SU-DHL-6 (cell line): ENCODE measurements around the gene KIF5C.

ENCODE experiments used
- H2AFZ ChIP-seq: fragments of 200-600 bp; sonication (generic); 2 replicates; pipeline ENCODE4 v1.6.1; 2014; ENCODE audit warnings: low read depth, mild to moderate bottlenecking, moderate library complexity, mixed read lengths, antibody characterized with exemption, low read length; ENCODE audit not compliant: severe bottlenecking
- H3F3A ChIP-seq: fragments of 200-600 bp; shearing (Covaris generic); 2 replicates; pipeline ENCODE4 v1.6.0; 2016; ENCODE audit warnings: antibody characterized with exemption, mild to moderate bottlenecking; ENCODE audit not compliant: insufficient read depth
- H3K27ac ChIP-seq: fragments of 200-600 bp; sonication (generic); 2 replicates; pipeline ENCODE4 v1.5.1; 2016; ENCODE audit warnings: low read depth, mild to moderate bottlenecking, low read length, moderate library complexity, mixed read lengths
- H3K27me3 ChIP-seq: fragments of 200-600 bp; sonication (generic), shearing (Covaris generic); 2 replicates; pipeline ENCODE4 v1.6.0; 2014; ENCODE audit warnings: mild to moderate bottlenecking, low read length
- H3K36me3 ChIP-seq: fragments of 200-600 bp; sonication (generic); 2 replicates; pipeline ENCODE4 v1.6.1; 2014; ENCODE audit warnings: mild to moderate bottlenecking, low read length, mixed read lengths
- H3K4me2 ChIP-seq: fragments of 300-600, 200-600 bp; shearing (Covaris generic), sonication (generic); 2 replicates; pipeline ENCODE4 v1.6.0; 2014; ENCODE audit warnings: low read length, low read depth, mild to moderate bottlenecking; ENCODE audit not compliant: poor library complexity, severe bottlenecking
- H3K4me3 ChIP-seq: fragments of 200-600 bp; sonication (generic); 2 replicates; pipeline ENCODE4 v1.5.1; 2014; ENCODE audit warnings: antibody characterized with exemption, low read length, mild to moderate bottlenecking, mixed read lengths; ENCODE audit not compliant: insufficient read depth, poor library complexity, severe bottlenecking
- H3K79me2 ChIP-seq: fragments of 200-600 bp; sonication (generic); 2 replicates; pipeline ENCODE4 v1.6.1; 2014; ENCODE audit warnings: mild to moderate bottlenecking, low read length, moderate library complexity; ENCODE audit not compliant: insufficient read depth
- H3K9ac ChIP-seq: fragments of 200-600 bp; sonication (generic); 2 replicates; pipeline ENCODE4 v1.7.0; 2014; ENCODE audit warnings: mild to moderate bottlenecking, low read length
- H3K9me2 ChIP-seq: fragments of 200-600 bp; sonication (generic); replicated peaks from 2 replicates; pipeline ENCODE4 v1.6.1; 2014; ENCODE audit warnings: low read length; ENCODE audit not compliant: insufficient read depth
- H3K9me3 ChIP-seq: fragments of 200-600 bp; sonication (generic); 2 replicates; pipeline ENCODE4 v1.6.1; 2014; ENCODE audit warnings: low read length, mixed read lengths; ENCODE audit not compliant: insufficient read depth
- H4K20me1 ChIP-seq: fragments of 200-600 bp; sonication (generic); 2 replicates; pipeline ENCODE4 v1.6.1; 2014; ENCODE audit warnings: low read depth, mild to moderate bottlenecking, antibody characterized with exemption, low read length, moderate library complexity, mixed read lengths
- EZH2phosphoT487 ChIP-seq: fragments of 200-600 bp; sonication (generic), shearing (Covaris generic); conservative IDR thresholded peaks from 2 replicates; pipeline ENCODE4 v1.6.1; 2018; ENCODE audit warnings: mild to moderate bottlenecking, antibody characterized with exemption, low read length, moderate library complexity, mixed read lengths
- TF ChIP-seq, protein P1 (sequence below): fragments of 200-600 bp; sonication (generic); IDR thresholded peaks from one replicate; pipeline ENCODE4 v1.5.1; 2017; ENCODE audit warnings: antibody characterized with exemption, mild to moderate bottlenecking, low read length, moderate library complexity; ENCODE audit not compliant: insufficient read depth, poor library complexity, severe bottlenecking

The KIF5C gene

DNA sequence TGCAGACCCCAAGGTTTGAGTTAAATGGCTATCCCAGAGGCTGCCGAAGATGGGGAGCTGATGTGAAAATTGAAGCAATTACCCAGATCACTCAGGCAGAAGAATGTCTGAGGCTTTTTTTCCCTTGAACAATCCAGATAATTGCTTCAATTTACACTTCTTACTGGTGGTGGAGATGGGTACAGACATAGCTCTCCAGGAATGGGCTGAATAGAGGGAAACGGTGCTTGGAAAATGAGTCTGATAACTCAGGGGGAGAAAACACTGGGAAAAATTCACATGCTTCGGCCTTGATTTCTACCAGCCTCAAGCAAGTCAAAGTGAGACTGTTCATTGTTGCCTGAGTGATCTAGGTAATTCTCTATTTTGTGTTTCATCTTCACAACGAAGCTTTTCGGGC, 9.5 kb upstream of the KIF5C start:
- Histone ChIP-seq H3K27ac (no peak overlapping the region), H3K27me3 (no peaks in the 10 kb centered on the region), H3K4me3 (no peak overlapping the region), H3K4me2 (no peak overlapping the region), H4K20me1 (no peaks in the 10 kb centered on the region), H3K36me3 (no peaks in the 10 kb centered on the region), H3K9ac (no peak overlapping the region), H3K9me2 (no peaks in the 10 kb centered on the region), H3K79me2 (no peaks in the 10 kb centered on the region), H3F3A (no peaks in the 10 kb centered on the region), H3K9me3 (no peaks in the 10 kb centered on the region), H2AFZ (no peak overlapping the region)
- TF ChIP-seq EZH2phosphoT487 = no peak
- TF ChIP-seq, protein P1, sequence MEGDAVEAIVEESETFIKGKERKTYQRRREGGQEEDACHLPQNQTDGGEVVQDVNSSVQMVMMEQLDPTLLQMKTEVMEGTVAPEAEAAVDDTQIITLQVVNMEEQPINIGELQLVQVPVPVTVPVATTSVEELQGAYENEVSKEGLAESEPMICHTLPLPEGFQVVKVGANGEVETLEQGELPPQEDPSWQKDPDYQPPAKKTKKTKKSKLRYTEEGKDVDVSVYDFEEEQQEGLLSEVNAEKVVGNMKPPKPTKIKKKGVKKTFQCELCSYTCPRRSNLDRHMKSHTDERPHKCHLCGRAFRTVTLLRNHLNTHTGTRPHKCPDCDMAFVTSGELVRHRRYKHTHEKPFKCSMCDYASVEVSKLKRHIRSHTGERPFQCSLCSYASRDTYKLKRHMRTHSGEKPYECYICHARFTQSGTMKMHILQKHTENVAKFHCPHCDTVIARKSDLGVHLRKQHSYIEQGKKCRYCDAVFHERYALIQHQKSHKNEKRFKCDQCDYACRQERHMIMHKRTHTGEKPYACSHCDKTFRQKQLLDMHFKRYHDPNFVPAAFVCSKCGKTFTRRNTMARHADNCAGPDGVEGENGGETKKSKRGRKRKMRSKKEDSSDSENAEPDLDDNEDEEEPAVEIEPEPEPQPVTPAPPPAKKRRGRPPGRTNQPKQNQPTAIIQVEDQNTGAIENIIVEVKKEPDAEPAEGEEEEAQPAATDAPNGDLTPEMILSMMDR = no peak

DNA sequence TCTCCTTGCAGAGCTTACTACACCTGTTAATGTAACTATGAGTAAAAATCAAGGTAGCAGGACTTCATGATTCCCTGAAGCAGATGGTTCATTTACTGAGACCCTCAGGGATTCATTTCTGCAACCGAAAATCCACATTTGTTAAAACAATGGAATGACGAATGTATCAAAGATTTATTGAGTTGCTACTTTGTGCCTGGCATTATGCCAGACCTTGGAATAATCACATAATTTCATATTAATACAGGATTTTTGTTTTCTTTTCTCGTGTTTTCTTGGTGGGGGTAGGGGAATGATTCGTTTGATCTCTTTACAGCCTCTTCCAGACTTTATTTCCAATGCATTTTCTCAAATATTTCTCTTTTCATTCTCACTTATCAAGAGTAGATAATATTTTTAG, 8.9 kb upstream of the KIF5C start:
- H3K36me3 ChIP-seq = no peaks in the 10 kb centered on the region
- no peak overlapping the region for H2AFZ ChIP-seq
- no peaks in the 10 kb centered on the region for H3K79me2 ChIP-seq
- no peaks in the 10 kb centered on the region for H3F3A ChIP-seq
- no peaks in the 10 kb centered on the region for H3K9me2 ChIP-seq
- TF ChIP-seq, protein P1 = no peak
- no peak for TF ChIP-seq EZH2phosphoT487
- no peak overlapping the region for H3K9ac ChIP-seq
- no peaks in the 10 kb centered on the region for H3K27me3 ChIP-seq
- no peaks in the 10 kb centered on the region for H4K20me1 ChIP-seq
- no peak overlapping the region for H3K27ac ChIP-seq
- H3K4me2 ChIP-seq = no peak overlapping the region
- H3K9me3 ChIP-seq = no peaks in the 10 kb centered on the region
- H3K4me3 ChIP-seq = no peak overlapping the region

DNA sequence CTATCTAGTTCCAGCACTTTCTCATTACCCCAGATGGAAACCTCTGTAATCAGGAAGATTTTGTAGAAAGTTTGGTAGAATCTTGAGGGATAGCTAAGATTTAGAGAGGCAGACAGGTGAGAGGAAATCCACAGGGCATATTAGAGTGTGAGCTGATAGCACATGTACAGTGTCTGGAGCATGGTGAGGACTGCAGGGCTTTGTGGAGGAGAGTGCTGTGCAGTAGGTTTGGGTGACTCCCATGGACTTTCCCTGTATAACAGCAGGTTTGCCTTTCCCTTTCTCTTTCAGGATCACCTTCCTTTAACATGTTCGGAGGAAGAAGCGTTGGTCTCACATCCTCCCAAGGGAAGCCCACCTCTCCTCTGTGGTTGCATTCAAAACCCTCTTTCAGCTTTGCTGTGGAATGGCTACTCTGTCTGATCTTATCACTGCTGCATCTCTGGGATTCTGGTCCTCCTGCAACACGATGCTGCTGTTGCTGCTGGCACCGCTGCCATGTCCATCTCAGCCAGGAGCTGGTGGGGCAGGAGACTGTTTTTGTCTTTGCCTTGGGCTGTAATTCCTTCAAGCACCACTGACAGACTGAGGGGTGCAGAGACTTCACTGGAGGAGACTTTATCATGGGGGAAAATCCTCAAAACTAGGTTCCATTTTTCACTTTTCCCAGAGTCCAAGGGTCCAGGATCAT, 7.8 kb upstream of the KIF5C start:
- TF ChIP-seq, protein P1 = no peak
- TF ChIP-seq EZH2phosphoT487 = no peak
- H3K36me3 ChIP-seq = no peaks in the 10 kb centered on the region
- H3K9ac ChIP-seq = no peak overlapping the region
- no peak overlapping the region for H3K4me3 ChIP-seq
- H2AFZ ChIP-seq = no peak overlapping the region
- H3K27me3 ChIP-seq = no peaks in the 10 kb centered on the region
- no peaks in the 10 kb centered on the region for H3K79me2 ChIP-seq
- H3F3A ChIP-seq = no peaks in the 10 kb centered on the region
- H3K4me2 ChIP-seq = no peak overlapping the region
- no peak overlapping the region for H3K27ac ChIP-seq
- H4K20me1 ChIP-seq = no peaks in the 10 kb centered on the region
- no peaks in the 10 kb centered on the region for H3K9me3 ChIP-seq
- H3K9me2 ChIP-seq = no peaks in the 10 kb centered on the region
